OCI-M2 (cell line): Measurements from ENCODE around the gene CDC6.

Source experiments
- DNase-seq: peaks from one replicate; lab custom pipeline; 2025; ENCODE audit not compliant: unreplicated experiment; lab: John Stamatoyannopoulos, UW

The CDC6 gene

DNA sequence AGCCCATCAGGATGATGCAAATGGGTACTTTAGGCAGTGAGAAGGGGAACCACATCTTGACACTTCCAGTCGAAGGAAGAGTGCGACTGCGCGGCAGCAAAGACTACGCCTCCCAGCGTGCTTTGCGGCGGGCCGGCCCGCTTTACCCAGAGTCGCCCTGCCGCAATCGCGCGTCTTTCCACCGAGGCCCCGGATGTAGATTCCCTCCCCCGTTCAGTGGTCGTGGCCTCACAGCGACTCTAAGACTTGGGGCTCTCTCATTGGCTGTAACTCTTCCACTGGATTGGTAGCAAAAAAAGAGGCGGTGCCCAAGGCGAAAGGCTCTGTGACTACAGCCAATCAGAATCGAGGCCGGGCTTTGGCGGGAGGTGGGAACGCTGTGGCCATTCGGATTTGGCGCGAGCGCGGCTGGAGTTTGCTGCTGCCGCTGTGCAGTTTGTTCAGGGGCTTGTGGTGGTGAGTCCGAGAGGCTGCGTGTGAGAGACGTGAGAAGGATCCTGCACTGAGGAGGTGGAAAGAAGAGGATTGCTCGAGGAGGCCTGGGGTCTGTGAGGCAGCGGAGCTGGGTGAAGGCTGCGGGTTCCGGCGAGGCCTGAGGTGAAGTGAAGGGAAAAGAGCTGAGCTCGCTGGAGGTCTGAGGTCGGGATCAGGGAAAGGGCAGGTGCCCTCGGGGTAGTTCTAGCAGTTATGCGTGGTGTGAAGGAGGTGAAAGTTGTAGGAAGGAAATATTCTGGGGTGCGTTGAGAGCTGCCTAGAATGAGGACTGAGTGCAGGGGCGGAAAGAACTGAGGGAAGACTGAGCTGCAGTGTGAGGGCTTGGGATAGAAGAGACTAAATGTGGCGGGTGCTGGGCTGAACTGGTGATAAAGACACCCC, at the start of gene CDC6:
CDC6 (plus strand) TSS at position 386 of the 876 bp plus-strand sequence. CDS start 1,542 bp downstream, outside the sequence.
- DNase-seq: peak; percentile 89

DNA sequence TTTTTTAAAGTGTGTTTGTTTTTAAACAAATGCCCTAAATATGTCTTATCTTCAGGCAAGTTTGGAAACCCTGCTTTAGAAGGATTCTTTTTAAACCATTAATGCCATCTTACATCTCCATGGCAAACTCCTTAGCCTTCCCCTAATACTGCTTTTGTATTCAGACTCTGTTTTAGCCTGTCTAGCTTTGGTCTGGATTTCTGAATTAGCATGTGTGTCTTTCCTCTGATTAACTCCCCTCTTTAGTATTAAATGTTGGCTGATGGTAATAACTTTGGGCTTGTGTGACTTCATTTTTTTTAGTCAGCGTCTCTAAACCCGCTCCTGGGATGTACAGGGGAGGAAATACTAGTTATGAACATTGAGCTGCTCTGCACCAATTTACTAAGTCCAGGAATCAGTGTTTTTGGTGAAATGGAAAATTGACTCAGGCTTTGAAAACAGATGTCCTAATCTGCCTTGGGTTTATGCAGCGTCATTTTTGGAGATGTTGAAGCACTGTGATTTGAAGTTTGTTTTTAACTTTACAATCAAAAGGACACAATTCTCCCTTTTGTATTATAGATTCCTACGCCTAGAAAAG, 46.3 kb upstream of the CDC6 start:
- DNase-seq: no peak

- no peak for DNase-seq
These were observed 44.9 kb upstream of the CDC6 start for GRCh38 chr17:40242774-40243173.

- no peak for DNase-seq
These were observed 43.9 kb upstream of the CDC6 start for GRCh38 chr17:40243761-40244160.

- DNase-seq: no peak
These were observed 43.4 kb upstream of the CDC6 start for GRCh38 chr17:40244255-40244654.

- no peak for DNase-seq
These were observed 39.7 kb upstream of the CDC6 start for GRCh38 chr17:40247926-40248495.

DNA sequence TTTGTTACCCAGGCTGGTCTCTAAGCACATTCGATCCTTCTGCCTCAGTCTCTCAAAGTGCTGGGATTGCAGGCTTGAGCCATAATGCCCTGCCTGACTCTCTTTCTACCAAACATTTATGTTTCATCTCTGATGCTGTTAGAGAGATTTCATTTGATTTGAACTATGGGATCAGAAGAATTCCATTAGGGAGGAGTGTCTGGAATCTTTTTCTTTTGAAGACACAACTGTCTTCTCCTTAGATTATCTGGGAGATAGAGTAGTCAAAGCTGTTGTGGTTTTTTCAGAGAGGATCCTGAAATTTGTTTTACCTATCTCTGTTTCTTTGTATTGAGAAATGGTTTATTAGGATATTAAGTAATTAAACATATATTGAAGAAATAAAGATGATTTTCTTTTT, 39.2 kb upstream of the CDC6 start:
- DNase-seq: no peak

GRCh38 chr17:40251576-40251975, 36.1 kb upstream of the CDC6 start:
- DNase-seq: no peak

- no peak for DNase-seq
These were observed 34.1 kb upstream of the CDC6 start for GRCh38 chr17:40253565-40253964.

- DNase-seq: no peak
These were observed 28.2 kb upstream of the CDC6 start for GRCh38 chr17:40259505-40259904.

GRCh38 chr17:40260528-40260927, 27.2 kb upstream of the CDC6 start:
- no peak for DNase-seq

- DNase-seq: no peak
These were observed 23.1 kb upstream of the CDC6 start for GRCh38 chr17:40264458-40265185.

DNA sequence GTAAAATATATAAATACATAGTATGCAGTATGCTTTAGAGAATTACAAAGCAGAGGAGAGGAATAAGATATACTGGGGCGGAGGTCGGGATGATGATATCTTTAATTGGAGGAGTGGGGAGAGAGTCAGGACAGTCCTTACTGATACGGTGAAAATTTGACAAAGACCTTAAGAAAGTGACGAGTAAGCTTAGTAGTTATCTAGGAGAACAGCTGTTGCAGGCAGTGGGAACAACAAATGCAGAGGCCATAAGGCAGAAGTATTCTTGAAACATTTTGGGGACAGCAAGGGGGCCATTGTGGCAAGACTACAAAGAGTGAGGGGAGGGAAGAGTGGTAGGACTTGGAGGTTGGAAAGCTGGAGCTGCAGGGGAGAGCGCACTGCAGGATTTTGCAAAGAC, 22.3 kb upstream of the CDC6 start:
- DNase-seq: peak; percentile 7

DNA sequence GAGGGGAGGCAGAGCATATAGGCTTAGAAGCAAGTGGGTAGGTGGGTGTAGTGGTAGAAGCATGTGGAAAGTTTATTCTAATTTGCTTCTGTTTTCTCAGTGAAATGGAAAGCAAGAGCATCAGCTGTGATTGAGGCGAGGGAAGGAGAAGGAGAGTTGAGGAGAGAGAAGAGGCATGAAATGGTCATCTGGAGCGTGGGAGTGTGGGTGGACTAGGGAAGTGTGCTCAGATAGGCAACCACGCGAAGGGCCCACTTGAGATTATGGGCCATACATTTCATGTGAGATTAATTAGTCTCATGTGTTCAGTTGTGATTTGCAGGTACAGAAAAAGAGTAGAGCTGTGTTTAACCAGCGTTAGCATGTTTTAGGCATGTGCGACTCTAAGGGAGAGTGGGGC, 20.8 kb upstream of the CDC6 start:
- no peak for DNase-seq

DNA sequence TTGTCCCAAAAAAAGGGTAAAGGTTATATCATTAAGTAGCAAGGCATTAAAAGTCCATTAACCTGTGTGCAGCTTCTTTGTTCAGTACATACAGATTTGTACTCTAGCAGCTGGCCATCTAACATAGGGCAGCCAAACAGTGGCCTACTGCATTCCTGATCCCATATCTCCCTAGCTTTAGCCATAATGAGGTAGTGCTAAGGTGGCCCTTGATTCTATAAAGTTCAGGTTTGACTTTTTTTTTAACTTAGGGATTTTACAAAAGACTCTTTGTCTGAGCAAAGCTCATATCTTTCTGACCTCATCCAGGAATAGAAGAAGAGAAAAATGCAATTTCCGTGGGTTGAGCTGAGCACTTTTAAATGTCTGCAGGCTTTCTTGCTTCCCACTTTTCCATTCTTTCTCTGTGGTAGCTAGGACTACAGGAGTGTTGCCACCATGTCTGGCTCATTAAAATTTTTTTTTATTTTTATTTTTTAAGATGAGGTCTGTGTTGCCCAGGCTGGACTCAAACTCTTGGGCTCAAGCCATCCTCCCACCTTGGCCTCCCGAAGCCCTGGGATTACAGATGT, 19.5 kb upstream of the CDC6 start:
- DNase-seq: no peak

DNA sequence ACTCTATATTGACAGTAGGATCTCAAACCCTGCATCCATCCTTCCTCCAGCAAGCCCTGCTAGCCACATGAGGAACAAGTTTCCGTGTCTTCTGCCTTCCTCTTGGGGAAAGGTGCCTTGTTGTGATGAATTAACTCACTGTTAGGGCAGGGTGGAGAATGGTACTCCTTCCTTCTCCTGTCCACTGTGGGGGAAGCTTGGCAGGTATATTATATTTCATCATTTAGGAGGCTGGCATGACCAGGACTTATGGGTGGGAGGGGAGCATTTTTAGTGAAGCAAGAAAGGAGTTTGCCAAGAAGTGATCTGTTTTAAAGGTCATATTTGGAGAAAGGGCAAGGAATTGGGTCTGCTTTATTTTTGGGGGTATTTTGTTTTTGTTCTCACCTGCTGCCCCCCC, 9.3 kb upstream of the CDC6 start:
- DNase-seq: no peak

DNA sequence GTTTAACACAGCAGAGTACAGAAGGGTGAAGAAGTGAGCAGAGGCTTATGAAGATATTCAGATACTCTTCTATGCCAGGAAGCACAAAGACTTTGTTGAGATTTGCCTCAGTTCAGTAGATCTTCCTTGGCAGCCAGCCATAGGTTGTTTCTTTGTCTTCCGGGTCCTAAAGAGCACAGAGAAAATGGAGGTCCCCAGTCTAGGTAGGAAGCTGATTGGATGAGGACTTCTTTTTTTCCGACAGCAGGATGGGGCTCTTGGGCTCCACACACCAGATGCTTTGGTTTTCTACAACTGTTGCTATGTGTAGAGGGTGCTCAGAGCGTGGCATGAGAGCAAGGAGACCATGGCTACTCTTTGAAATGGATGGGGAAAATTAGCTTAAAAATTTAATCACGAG, 8.3 kb upstream of the CDC6 start:
- no peak for DNase-seq

GRCh38 chr17:40281663-40282062, 6.0 kb upstream of the CDC6 start:
- DNase-seq: no peak

DNA sequence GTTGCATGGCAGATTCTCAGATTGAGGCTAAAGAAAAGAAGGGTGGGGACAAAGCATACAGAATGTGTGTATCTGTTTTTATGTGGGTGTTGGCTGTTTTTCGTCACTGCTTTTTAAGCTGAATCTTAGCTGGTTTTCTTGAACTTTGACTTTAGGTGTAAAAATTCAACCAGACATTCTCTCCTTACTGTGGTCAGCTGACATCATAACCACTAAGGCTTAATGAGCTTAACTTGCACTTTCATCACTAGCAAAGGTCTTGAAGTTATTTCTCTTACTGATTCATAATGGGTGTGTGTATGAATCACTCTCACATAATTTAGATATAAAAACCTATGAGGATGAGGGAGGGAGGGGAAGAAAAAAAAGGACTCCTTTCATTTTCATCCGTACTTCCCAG, 4.0 kb upstream of the CDC6 start:
- DNase-seq: no peak

DNA sequence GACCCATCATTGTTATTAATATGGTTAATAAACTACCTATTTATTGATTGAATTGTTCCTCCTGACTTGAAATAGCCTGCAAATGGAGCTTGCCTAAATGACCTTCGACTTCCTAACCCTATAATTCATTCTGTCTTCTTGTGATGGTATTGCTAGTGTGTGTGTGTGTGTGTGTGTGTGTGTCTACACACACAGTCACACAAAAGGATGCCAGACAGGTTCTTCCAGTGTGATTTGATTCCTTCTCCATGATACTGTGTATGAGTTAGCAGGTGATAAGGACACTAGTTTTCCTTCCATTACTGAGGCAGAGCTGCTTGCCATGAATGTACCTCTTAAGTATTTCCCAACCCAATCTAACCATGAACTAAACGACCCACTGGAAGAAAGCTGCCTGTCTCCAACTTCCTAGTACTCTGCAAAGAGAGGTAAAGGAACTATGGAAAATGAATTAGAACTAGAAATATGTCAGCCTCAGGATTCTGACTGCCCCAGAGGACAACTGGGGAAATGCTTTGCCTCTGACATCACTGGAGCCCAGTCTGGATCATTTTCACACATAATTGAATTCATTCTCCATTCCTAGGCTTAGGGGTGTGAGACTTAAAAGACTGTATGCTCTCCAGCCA, 3.5 kb upstream of the CDC6 start:
- DNase-seq: no peak

DNA sequence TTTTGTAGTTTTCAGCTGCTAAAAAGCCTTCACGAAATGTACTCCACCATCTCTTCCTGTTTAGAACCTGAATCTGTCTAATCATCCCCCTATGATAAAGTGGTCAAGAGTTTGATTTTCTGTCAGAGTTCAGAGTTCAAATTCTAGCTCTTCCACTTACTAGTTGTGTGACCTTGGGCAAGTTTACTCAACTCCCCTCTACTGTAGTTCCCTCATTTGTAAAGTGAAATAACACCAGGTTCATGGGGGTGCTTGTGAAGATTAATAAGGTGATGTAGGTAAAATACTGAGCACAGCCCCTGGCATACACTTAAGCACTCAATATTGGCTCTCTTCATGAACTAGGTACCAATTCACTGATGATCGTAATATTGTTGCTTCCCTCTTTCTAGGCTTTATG, 1.2 kb upstream of the CDC6 start:
- no peak for DNase-seq
